GM18873 (cell line): ENCODE results near the gene ALS2CL.

Source experiments
- ATAC-seq: cut with Tn5 transposase; IDR thresholded peaks from one replicate; pipeline ENCODE4 v1.9.1; 2021; ENCODE audit warnings: mild to moderate bottlenecking, moderate library complexity, moderate number of reproducible peaks; ENCODE audit not compliant: unreplicated experiment, low FRiP score

Gene ALS2CL

GRCh38 chr3:46682974-46683373 lies 10.5 kb downstream of the ALS2CL start:
- ATAC-seq: no peak

- ATAC-seq: no peak
These were observed 11.5 kb downstream of the ALS2CL start for GRCh38 chr3:46681856-46682540.

- ATAC-seq: no peak
These were observed 12.1 kb downstream of the ALS2CL start for GRCh38 chr3:46681387-46681786.

GRCh38 chr3:46680298-46680826 lies 13.1 kb downstream of the ALS2CL start:
- ATAC-seq: no peak

GRCh38 chr3:46679681-46680080 lies 13.8 kb downstream of the ALS2CL start:
- ATAC-seq: no peak

- no peak for ATAC-seq
These were observed 15.2 kb downstream of the ALS2CL start for GRCh38 chr3:46678280-46678679.

- no peak for ATAC-seq
These were observed 16.1 kb downstream of the ALS2CL start for GRCh38 chr3:46677411-46677726.

DNA sequence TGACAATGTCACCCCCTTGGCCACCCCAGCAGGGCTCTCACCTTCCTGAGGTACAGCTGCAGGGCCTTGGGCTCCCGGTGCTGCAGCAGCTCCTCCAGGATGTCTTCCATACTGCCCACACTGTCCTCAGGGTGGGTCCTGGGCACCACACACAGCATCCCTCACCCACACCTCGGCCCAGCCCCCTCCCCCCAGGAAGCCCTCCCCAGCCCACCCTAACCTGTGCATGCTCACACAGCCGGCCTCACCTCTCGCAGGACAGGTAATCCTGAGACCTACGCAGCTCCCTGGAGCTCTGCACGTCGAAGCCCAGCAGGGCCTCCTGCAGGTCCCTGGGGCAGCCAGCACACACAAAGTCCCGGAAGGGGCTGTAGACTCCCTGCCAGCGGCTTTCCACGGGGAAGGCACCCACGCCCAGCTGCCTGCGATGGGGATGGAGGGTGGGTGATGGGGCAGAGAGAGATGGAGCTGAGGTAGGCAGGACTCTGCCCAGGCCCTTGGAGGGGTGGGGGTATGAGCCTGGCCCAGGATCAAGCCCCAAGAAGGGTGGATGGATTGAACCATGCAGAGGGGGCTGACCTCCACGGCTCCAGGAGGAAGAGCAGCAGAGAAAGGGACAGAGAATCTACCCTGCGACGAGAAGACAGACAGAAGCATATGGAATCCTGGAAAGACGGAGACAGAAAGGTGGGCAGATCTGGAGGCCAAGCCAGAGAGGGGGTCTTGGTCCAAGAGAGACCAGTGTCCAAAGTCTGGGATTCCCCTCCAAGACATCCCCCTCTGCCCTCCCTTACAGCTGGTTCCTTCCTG lies 16.7 kb downstream of the ALS2CL start:
- ATAC-seq: no peak

GRCh38 chr3:46675843-46676567 lies 17.5 kb downstream of the ALS2CL start:
- no peak for ATAC-seq

GRCh38 chr3:46675426-46675825 lies 18.1 kb downstream of the ALS2CL start:
- no peak for ATAC-seq

DNA sequence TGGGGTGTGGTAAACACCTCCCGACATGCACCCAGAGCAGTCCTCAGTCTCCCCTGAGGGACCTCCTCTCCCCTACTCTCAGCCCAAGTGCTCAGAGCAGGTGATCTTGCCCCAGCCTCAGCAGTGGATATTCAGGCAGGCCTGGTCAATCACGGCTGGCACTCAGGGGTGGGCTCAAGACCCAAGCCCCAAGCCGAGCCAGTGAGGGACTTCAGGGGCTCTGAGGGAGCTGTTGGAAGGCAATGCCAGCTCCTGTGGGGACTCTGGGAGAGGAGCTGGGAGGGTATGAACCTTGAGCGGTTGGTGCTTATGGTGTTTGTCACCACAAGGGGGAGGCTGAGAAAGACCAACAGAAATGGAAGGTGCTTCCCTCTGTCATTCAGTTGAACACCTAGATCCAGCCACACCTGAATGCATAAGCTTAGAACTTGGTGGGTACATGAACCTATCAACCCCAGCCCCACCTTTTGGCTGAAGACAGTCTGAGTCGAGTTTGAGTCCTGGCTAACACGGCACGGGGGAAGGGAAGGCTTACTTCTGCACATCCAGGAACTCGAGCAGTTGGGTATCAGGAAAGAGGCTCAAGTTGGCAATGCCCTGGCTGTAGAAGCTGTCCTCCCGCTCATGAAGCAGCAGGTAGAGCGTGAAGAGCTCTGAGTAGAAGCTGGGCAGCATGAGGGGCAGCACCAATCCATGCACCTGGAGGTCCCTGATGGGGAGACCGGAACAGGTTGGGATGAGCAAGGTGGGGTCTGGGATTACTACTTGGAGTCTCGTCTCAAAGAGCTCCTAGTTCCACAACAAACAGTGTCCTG lies 19.2 kb downstream of the ALS2CL start:
- no peak for ATAC-seq

DNA sequence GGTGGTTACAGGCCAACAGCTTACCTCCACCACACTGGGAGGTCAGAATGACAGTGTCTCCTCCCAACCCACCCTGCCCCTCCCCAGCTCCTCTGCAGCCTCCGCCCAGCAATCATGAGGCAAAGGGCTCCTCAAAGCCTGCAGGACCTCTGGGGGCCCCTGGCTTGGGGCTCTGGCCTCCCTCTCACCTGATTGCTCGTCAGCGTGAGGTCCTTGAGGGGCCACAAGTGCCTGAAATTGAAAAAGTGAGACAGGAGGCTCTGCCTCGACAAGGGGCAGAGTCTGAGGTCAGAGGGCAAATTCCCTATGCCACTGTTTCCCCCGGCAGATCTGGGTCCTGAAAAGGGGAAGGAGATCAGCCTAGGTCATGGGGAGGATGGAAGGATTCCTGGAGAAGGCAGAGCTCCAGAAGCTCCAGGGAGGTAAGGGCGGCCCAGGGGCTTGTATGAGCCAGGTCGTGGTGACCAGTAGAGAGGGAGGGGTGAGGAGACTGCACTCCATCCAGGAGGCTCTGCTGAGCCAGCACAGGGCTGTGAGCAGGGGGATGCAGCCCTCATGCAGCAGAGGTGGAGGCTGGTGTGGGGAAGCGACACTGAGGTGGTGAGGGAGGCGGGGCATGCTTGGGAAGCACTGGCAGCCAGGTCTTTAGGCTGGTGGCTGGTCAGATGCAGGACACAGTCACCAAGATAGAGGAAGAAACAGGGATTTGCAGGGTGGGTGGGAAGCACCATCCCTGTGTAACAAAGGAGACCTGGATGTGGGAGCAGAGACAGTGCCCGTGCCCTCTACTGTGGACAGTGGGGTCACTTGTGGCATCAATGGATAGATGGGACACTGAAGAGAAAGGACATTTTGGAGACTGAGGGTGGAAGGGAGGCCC lies 20.1 kb downstream of the ALS2CL start:
- ATAC-seq: no peak

GRCh38 chr3:46672349-46672695 lies 21.2 kb downstream of the ALS2CL start:
- no peak for ATAC-seq

DNA sequence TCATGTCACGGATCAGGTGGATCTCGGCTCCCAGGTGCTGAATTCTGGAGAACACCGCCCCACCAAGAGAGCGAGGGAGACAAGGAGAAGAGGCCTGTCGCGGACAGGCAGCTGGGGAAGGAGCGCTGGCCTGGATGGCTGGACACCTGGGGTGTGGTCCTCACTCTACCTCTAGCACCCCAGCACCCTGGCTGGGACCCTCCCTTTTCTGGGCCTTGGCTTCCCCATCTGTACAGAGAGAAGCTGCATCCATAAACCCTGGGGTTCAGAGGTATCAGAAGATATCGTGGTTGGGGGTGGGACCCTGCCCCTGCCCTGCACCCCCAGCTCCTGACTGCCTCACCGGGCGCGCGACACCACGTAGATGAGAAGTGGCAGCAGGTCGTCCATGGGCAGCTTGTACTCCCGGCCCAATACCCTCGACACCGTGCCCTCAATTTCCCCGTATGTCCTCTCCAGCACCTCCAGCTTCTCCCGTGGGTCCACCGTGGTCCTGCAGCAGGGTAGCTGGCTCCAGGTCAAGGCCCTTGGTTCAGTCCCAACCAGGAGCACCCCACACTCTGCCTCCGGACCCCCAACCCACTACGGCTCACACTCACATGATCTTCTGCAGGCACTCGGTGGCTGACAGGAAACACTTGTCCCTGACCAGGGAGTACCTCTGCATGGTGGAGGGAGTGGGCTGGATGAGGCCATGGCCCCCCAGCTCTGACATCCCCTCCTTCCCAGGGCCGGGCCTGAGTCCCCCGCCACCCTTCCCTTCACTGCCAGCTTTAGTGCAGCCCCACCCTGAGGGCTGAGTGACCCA lies 21.7 kb downstream of the ALS2CL start:
- ATAC-seq: no peak

DNA sequence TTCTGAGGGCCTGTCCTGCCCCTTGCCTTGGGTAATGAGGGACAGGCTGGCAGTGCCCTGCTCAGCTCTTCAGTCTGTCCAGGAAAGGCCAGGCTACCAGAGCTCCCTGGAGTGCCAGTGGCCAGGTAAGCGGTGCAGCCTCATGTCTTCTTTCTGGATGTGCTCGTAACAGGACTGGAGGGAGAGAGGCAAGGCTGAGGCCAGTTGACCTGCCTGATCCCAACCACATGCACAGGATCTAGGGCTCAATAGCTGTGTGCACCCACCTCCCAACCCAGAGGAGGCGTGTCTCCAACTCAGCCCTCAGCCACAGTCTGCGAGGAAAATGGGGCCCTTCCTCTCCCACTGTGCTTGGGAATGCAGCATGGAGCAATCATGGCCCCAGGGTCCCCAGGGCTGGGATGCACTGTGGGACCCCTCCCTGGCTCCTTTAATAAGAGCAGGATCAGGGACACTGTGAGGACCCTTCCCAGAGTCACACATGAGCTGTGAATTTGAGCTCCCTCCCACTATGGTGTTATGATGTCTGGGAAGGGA lies 22.5 kb downstream of the ALS2CL start:
- no peak for ATAC-seq

- no peak for ATAC-seq
These were observed 23.2 kb downstream of the ALS2CL start for GRCh38 chr3:46670000-46670890.

DNA sequence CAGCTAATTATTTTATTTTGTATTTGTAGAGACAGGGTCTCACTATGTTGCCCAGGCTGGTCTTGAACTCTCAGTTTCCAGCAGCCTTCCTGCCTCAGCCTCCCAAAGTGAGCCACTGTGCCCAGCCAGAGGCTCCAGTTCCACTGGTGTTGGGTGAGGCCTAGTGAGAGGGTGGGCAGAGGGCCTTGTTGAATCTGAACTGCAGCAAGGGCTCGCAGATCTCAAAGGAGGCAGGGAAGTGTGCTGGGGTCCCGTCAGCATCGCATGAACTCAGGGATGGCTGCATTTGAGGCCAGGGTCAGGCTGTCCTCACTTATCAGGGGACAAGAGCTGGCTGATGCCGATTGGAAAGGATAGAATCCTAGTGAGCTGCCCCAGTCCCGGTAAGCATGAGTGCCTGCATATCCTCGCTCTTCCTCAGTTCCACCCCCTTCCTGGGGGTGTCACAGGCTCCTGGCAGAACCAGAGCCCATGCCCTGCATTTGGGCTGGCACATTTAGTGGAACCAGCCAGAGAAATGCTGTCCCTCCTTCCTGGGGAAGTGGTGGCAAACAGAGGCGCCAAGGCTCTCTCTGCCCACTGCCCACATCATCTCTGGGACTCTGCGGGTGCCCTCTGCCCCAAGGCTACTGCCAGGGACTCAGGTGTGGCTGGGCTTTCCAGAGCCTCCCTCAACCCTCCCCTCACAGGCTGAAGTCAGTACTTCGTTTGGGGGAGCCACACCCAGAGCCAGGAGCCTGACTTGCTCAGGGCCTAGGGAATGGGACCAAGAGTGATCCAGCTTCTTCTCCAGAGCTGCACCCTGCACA lies 24.1 kb downstream of the ALS2CL start:
- no peak for ATAC-seq
